SJSA1 (cell line): ENCODE measurements around the gene ARCN1. TPM values are rescaled to one million over a fixed set of nuclear protein-coding genes. Genes with fewer than 3 reads are reported as not detected.
"Not testable (repeated sequence)": the region's sequence is repeated elsewhere in the genome, so short reads cannot be mapped to it uniquely, and the experiment has no call there.

Source experiments
- DNase-seq, 2 experiments: peaks; one replicate each; pipeline ENCODE4 v3.0.0-alpha.2; 2015 to 2020; ENCODE audit warnings: low spot score in 2 of 2, low read depth in 1 of 2
- H3K27ac ChIP-seq: fragments of 250-450 bp; sonication (Bioruptor Pico); 2 replicates; pipeline ENCODE4 v1.5.1; 2020; ENCODE audit warnings: mild to moderate bottlenecking, moderate library complexity
- H3K27me3 ChIP-seq: fragments of 250-450 bp; sonication (Bioruptor Pico); replicated peaks from 2 replicates; pipeline ENCODE4 v1.5.1; 2020; ENCODE audit warnings: mild to moderate bottlenecking, moderate library complexity
- H3K36me3 ChIP-seq: fragments of 250-450 bp; sonication (Bioruptor Pico); 2 replicates; pipeline ENCODE4 v1.5.1; 2020; ENCODE audit warnings: mild to moderate bottlenecking
- H3K4me1 ChIP-seq: fragments of 250-450 bp; sonication (Bioruptor Pico); replicated peaks from 2 replicates; pipeline ENCODE4 v1.6.1; 2021; ENCODE audit warnings: mild to moderate bottlenecking
- H3K4me3 ChIP-seq: fragments of 250-450 bp; sonication (Bioruptor Pico); 2 replicates; pipeline ENCODE4 v1.5.1; 2020; ENCODE audit warnings: mild to moderate bottlenecking
- H3K9me3 ChIP-seq: fragments of 250-450 bp; sonication (Bioruptor Pico); replicated peaks from 2 replicates; pipeline ENCODE4 v1.5.1; 2020; ENCODE audit warnings: mild to moderate bottlenecking
- total RNA-seq: library from RNA; depleted of rRNA; stranded (reverse); fragments of >200 nt; shearing (Covaris generic); gene quantifications from 2 replicates; pipeline ENCODE4 v1.2.3, GENCODE V29; 2014

The ARCN1 gene
- total RNA-seq, 1 experiment from 2014 or later: 102 TPM

- Histone ChIP-seq H3K27ac (no peak overlapping the region), H3K4me3 (no peak overlapping the region), H3K27me3 (no peaks in the 10 kb centered on the region), H3K36me3 (peaks cover 9% of the 10 kb centered on the region), H3K4me1 (peaks cover 7% of the 10 kb centered on the region; the same call in 1 of the 2 replicates), H3K9me3 (no peaks in the 10 kb centered on the region)
- DNase-seq: no peak
These were observed 1.4 kb upstream of the ARCN1 start for GRCh38 chr11:118570787-118571186.

- DNase-seq: peak in 1 of 2 experiments; percentile 4
- peak overlapping the region; percentile 86 for H3K4me3 ChIP-seq
- not testable (repeated sequence) for H3K9me3 ChIP-seq
These were observed 528 bp upstream of the ARCN1 start for GRCh38 chr11:118571701-118572060.

GRCh38 chr11:118572981-118573550 lies 857 bp downstream of the ARCN1 start:
- Histone ChIP-seq H3K27ac (peak overlapping the region; percentile 95), H3K9me3 (no peaks in the 10 kb centered on the region), H3K36me3 (peaks cover 9% of the 10 kb centered on the region), H3K4me1 (peaks cover 7% of the 10 kb centered on the region; the same call in 1 of the 2 replicates), H3K27me3 (no peaks in the 10 kb centered on the region), H3K4me3 (peak overlapping the region; percentile 86)
- peak in 1 of 2 experiments; percentile 29 for DNase-seq

More at GRCh38 chr11:118571701-118572060, 528 bp upstream of the ARCN1 start:
- not testable (repeated sequence) for H3K27me3 ChIP-seq, H3K36me3 ChIP-seq, H3K4me1 ChIP-seq
- H3K27ac ChIP-seq: peak overlapping the region; percentile 95

GRCh38 chr11:118574636-118575035 lies 2.4 kb downstream of the ARCN1 start:
- Histone ChIP-seq H3K27me3 (no peaks in the 10 kb centered on the region), H3K9me3 (no peaks in the 10 kb centered on the region), H3K4me1 (peaks cover 7% of the 10 kb centered on the region; the same call in 1 of the 2 replicates), H3K4me3 (no peak overlapping the region), H3K36me3 (peaks cover 9% of the 10 kb centered on the region), H3K27ac (no peak overlapping the region)
- no peak for DNase-seq

GRCh38 chr11:118577995-118578394 lies 5.8 kb downstream of the ARCN1 start:
- not testable (repeated sequence) for H3K4me3 ChIP-seq, H3K27me3 ChIP-seq, DNase-seq, H3K27ac ChIP-seq, H3K9me3 ChIP-seq, H3K4me1 ChIP-seq
- H3K36me3 ChIP-seq: peaks cover 19% of the 10 kb centered on the region

GRCh38 chr11:118581057-118581456 lies 8.8 kb downstream of the ARCN1 start:
- H3K4me3 ChIP-seq: no peak overlapping the region
- no peaks in the 10 kb centered on the region for H3K27me3 ChIP-seq
- H3K36me3 ChIP-seq: peaks cover 34% of the 10 kb centered on the region
- H3K4me1 ChIP-seq: no peaks in the 10 kb centered on the region
- DNase-seq: no peak
- H3K27ac ChIP-seq: no peak overlapping the region
- no peaks in the 10 kb centered on the region for H3K9me3 ChIP-seq

- DNase-seq: no peak
- Histone ChIP-seq H3K27ac (no peak overlapping the region), H3K36me3 (peaks cover 56% of the 10 kb centered on the region), H3K4me3 (no peak overlapping the region), H3K27me3 (no peaks in the 10 kb centered on the region), H3K9me3 (no peaks in the 10 kb centered on the region), H3K4me1 (no peaks in the 10 kb centered on the region)
These were observed 15.7 kb downstream of the ARCN1 start for GRCh38 chr11:118587952-118588351.

- no peaks in the 10 kb centered on the region for H3K4me1 ChIP-seq
- H3K27ac ChIP-seq: no peak overlapping the region
These were observed 20.6 kb downstream of the ARCN1 start for GRCh38 chr11:118592616-118593367.

GRCh38 chr11:118594984-118595383 lies 22.8 kb downstream of the ARCN1 start:
- not testable (repeated sequence) for H3K27me3 ChIP-seq, H3K4me1 ChIP-seq, H3K27ac ChIP-seq, H3K4me3 ChIP-seq, H3K9me3 ChIP-seq
- peaks cover 57% of the 10 kb centered on the region for H3K36me3 ChIP-seq
- DNase-seq: peak in 1 of 2 experiments; percentile 20

More at GRCh38 chr11:118592616-118593367, 20.6 kb downstream of the ARCN1 start:
- no peaks in the 10 kb centered on the region for H3K9me3 ChIP-seq
- H3K27me3 ChIP-seq: no peaks in the 10 kb centered on the region
- DNase-seq: no peak
- peaks cover 60% of the 10 kb centered on the region for H3K36me3 ChIP-seq
- H3K4me3 ChIP-seq: no peak overlapping the region

GRCh38 chr11:118596224-118597146 lies 24.3 kb downstream of the ARCN1 start:
- Histone ChIP-seq H3K4me3 (no peak overlapping the region), H3K36me3 (peaks cover 53% of the 10 kb centered on the region), H3K27ac (no peak overlapping the region)

GRCh38 chr11:118597556-118597955 lies 25.3 kb downstream of the ARCN1 start:
- Histone ChIP-seq H3K4me1 (no peaks in the 10 kb centered on the region), H3K36me3 (peaks cover 59% of the 10 kb centered on the region), H3K4me3 (no peak overlapping the region), H3K9me3 (no peaks in the 10 kb centered on the region), H3K27ac (no peak overlapping the region), H3K27me3 (no peaks in the 10 kb centered on the region)
- DNase-seq: no peak

More at GRCh38 chr11:118596224-118597146, 24.3 kb downstream of the ARCN1 start:
- no peak for DNase-seq
- Histone ChIP-seq H3K27me3 (no peaks in the 10 kb centered on the region), H3K4me1 (no peaks in the 10 kb centered on the region), H3K9me3 (no peaks in the 10 kb centered on the region)

GRCh38 chr11:118602331-118602730 lies 30.1 kb downstream of the ARCN1 start:
- Histone ChIP-seq H3K36me3 (peaks cover 21% of the 10 kb centered on the region), H3K9me3 (no peaks in the 10 kb centered on the region), H3K27ac (no peak overlapping the region), H3K27me3 (no peaks in the 10 kb centered on the region), H3K4me1 (peaks cover 8% of the 10 kb centered on the region), H3K4me3 (no peak overlapping the region)
- no peak for DNase-seq

- not testable (repeated sequence) for DNase-seq, H3K27ac ChIP-seq, H3K4me3 ChIP-seq, H3K9me3 ChIP-seq, H3K27me3 ChIP-seq
- H3K36me3 ChIP-seq: peaks cover 20% of the 10 kb centered on the region
- peaks cover 14% of the 10 kb centered on the region for H3K4me1 ChIP-seq
These were observed 31.5 kb downstream of the ARCN1 start for GRCh38 chr11:118603709-118604108.
